ENCODE results near the gene EGFR. TPM values are rescaled to one million over a fixed set of nuclear protein-coding genes. Genes with fewer than 3 reads are reported as not detected.

The EGFR gene
- total RNA-seq, 1 experiment from 2014 or later = 52.7 TPM

GRCh38 chr7:55104712-55105433 lies 86.1 kb downstream of the EGFR start:
- in situ Hi-C loops (cut with HindIII; ENCODE audit: low pct_unique_long_range_greater_than_20kb, low sequenced_read_pairs) = no loop called here
- no peak for DNase-seq (ENCODE audit: low read depth)

DNA sequence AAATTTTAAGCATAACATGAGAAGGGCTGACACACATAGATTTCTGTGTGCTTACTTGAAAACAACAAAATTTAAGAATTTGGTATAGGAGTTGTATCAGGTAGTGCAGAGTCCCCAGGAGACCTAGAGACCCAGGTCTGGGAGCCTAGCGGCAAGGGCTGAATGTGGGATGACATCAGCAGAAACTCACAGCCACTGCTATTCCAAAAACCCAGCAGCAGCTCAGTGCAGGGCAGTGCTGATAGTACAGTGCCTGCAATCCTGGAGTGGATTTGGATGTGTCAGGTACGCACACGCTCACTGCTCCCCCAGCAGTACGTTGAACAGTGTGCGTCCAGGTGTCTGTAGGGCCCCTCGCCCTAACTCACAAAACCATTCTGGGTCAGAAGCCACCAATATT lies 87.1 kb downstream of the EGFR start:
- in situ Hi-C loops (cut with HindIII; ENCODE audit: low pct_unique_long_range_greater_than_20kb, low sequenced_read_pairs) = no loop called here
- DNase-seq (ENCODE audit: low read depth) = no peak

DNA sequence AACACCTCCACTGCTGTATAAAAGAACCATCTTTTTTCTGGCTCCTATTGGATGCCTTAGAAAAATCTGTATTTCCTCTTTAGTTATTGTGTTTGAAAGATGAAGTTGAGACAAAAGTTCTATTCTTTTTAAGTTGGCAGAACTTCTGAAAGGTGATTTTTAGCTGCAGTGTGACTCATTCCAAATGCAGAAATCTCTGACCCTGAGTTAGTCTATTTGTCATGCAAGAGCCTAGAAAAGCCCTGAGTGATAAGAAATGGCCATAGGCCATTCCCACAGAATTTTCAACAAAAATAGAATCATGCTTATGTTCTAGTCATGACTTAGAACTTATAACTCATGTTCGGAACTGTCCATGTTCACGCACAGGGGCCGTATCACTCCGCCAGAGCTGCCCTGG lies 89.1 kb downstream of the EGFR start:
- no peak for DNase-seq (ENCODE audit: low read depth)
- in situ Hi-C loops (cut with HindIII; ENCODE audit: low pct_unique_long_range_greater_than_20kb, low sequenced_read_pairs) = no loop called here

DNA sequence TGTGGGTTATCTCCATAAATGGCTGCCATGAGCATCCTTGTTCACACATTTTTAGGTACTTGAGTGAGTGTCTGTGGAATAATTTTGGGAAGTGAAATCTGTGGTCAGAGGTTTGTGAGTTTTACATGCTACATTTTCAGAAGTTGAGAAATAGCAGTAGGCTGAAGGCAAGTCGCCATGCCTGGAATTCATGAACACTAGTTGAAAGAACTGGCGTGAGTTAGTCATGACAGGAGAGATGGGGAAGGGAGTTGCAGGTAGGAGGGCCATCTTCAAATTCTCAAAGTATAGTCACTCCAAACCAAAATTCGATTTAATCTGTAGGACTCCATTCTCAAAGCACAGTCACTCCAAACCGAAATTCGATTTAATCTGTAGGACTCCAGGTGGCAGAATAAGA lies 89.6 kb downstream of the EGFR start:
- no peak for DNase-seq (ENCODE audit: low read depth)
- in situ Hi-C loops (cut with HindIII; ENCODE audit: low pct_unique_long_range_greater_than_20kb, low sequenced_read_pairs) = no loop called here

- DNase-seq (ENCODE audit: low read depth) = no peak
- in situ Hi-C loops (cut with HindIII; ENCODE audit: low pct_unique_long_range_greater_than_20kb, low sequenced_read_pairs) = no loop called here
These were observed 90.0 kb downstream of the EGFR start for GRCh38 chr7:55108818-55109217.

GRCh38 chr7:55109404-55110167 lies 90.8 kb downstream of the EGFR start:
- in situ Hi-C loops (cut with HindIII; ENCODE audit: low pct_unique_long_range_greater_than_20kb, low sequenced_read_pairs) = no loop called here
- DNase-seq (ENCODE audit: low read depth) = peak; percentile 44

- no peak for DNase-seq (ENCODE audit: low read depth)
- in situ Hi-C loops (cut with HindIII; ENCODE audit: low pct_unique_long_range_greater_than_20kb, low sequenced_read_pairs) = no loop called here
These were observed 91.6 kb downstream of the EGFR start for GRCh38 chr7:55110282-55110992.

DNA sequence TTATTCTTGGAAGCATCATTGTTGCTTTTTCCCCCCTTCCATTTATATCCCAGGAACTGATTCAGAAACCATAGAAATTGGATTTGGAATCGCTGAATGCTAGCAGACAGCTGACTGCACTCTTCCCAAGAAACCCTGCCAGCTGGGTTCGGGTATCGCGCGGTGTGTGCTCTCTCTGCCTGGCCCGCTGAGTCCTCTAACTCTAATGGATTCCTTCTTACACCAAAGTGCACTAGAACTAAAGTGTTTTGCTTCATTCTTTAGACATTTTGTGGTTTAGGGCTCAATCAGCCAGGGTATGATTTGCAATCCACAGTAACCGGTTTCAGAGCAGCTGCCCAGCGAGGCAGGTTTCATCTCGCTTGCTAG lies 92.2 kb downstream of the EGFR start:
- no peak for DNase-seq (ENCODE audit: low read depth)
- in situ Hi-C loops (cut with HindIII; ENCODE audit: low pct_unique_long_range_greater_than_20kb, low sequenced_read_pairs) = no loop called here

- in situ Hi-C loops (cut with HindIII; ENCODE audit: low pct_unique_long_range_greater_than_20kb, low sequenced_read_pairs) = no loop called here
- no peak for DNase-seq (ENCODE audit: low read depth)
These were observed 93.2 kb downstream of the EGFR start for GRCh38 chr7:55112056-55112455.

GRCh38 chr7:55113760-55114540 lies 95.1 kb downstream of the EGFR start:
- in situ Hi-C loops (cut with HindIII; ENCODE audit: low pct_unique_long_range_greater_than_20kb, low sequenced_read_pairs) = no loop called here
- DNase-seq (ENCODE audit: low read depth) = no peak

- no peak for DNase-seq (ENCODE audit: low read depth)
- in situ Hi-C loops (cut with HindIII; ENCODE audit: low pct_unique_long_range_greater_than_20kb, low sequenced_read_pairs) = no loop called here
These were observed 98.5 kb downstream of the EGFR start for GRCh38 chr7:55117286-55117685.

GRCh38 chr7:55118426-55118825 lies 99.6 kb downstream of the EGFR start:
- in situ Hi-C loops (cut with HindIII; ENCODE audit: low pct_unique_long_range_greater_than_20kb, low sequenced_read_pairs) = no loop called here
- DNase-seq (ENCODE audit: low read depth) = no peak

GRCh38 chr7:55119571-55119970 lies 100.8 kb downstream of the EGFR start:
- DNase-seq (ENCODE audit: low read depth) = no peak
- in situ Hi-C loops (cut with HindIII; ENCODE audit: low pct_unique_long_range_greater_than_20kb, low sequenced_read_pairs) = no loop called here

GRCh38 chr7:55120074-55120473 lies 101.3 kb downstream of the EGFR start:
- DNase-seq (ENCODE audit: low read depth) = no peak
- in situ Hi-C loops (cut with HindIII; ENCODE audit: low pct_unique_long_range_greater_than_20kb, low sequenced_read_pairs) = no loop called here

DNA sequence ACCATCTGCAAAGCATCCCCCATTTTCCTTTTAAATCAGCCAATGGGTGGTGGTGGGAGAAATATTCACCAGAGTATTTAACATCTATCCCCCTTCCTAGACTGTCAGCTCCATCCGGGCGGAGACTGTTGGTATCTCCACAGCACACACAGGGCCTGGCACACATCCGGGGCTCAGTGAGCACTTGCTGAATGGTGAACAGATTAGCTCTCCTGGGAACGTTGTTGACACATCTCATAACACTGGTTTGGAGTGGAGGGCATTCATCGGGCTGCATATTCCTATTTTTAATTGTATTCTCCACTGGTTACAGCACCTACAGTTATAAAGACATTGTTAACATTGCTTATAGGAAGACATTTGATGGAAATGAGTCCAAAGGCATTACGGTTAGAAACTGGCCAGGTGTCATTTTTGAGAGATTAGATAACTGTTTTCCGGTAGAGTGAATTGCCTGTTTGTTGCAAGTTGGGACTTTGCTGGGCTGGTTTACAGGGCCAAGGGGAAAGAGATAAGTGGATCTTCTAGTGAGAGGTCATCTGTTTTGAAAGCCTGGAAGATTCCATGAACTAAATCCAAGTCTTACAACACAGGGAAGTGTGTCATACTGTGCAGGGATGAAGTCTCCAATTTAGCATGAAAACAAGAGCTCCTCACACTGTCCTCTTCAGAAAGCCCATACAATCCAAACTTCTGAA lies 101.8 kb downstream of the EGFR start:
- in situ Hi-C loops (cut with HindIII; ENCODE audit: low pct_unique_long_range_greater_than_20kb, low sequenced_read_pairs) = no loop called here

GRCh38 chr7:55121249-55121648 lies 102.4 kb downstream of the EGFR start:
- in situ Hi-C loops (cut with HindIII; ENCODE audit: low pct_unique_long_range_greater_than_20kb, low sequenced_read_pairs) = no loop called here
- no peak for DNase-seq (ENCODE audit: low read depth)

More for the DNA sequence above, 101.8 kb downstream of the EGFR start:
- DNase-seq (ENCODE audit: low read depth) = no peak

DNA sequence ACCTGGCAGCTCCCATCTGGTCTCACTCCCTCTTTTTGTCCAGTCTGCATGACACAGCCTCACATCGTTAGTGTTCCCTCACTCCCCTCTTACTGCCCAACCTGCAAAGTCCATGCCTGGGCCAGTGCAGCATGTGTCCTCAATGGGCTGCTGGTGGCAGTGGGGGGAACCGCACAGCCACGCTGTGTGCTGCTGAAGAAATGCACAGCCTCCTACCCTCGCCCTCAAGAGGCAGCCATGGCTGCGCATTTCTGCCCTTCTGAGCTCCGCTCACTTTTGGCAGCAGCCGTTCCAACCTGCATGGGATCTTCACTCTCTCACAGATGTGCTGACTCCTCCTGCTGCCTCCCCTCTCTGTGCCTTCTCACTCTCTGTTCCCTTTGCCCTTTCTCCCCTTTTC lies 103.4 kb downstream of the EGFR start:
- no peak for DNase-seq (ENCODE audit: low read depth)
- in situ Hi-C loops (cut with HindIII; ENCODE audit: low pct_unique_long_range_greater_than_20kb, low sequenced_read_pairs) = no loop called here
